ENCODE results near the gene TMEM242. TPM values are rescaled to one million over a fixed set of nuclear protein-coding genes. Genes with fewer than 3 reads are reported as not detected.

Gene TMEM242
- total and polyA plus RNA-seq, 2 of the 13 experiments (the other 11 are each of a cell fraction or from before 2014, with no cell fraction given) = 5.6 to 11.1 TPM

- BruUV-seq (replicated peaks) = no TSS peak
- ATAC-seq (peak; percentile 12; the same call in 2 of the 3 replicates), DNase-seq (ENCODE audit: low spot score) (no peak), FAIRE-seq (no peak)
- ChIA-PET POLR2A (no interaction called here), CTCF (ENCODE audit: low intra/inter-chr PET ratio, low total read pairs) (no interaction called here)
- Histone ChIP-seq H3K9ac (ENCODE audit: insufficient read depth, low read depth, low read length) (no peak overlapping the region), H3K36me3 (replicated peaks in 1 of 2; ENCODE audit: control insufficient read depth in 1 of 2, insufficient read depth in 2 of 2, low read length in 2 of 2) (no peaks in the 10 kb centered on the region), H3K9me3 (ENCODE audit: low read length) (no peaks in the 10 kb centered on the region), H3K4me3 (replicated peaks in 1 of 3; ENCODE audit: insufficient read depth in 1 of 3, low read depth in 2 of 3, low read length in 3 of 3) (no peak overlapping the region), H3K27me3 (ENCODE audit: control insufficient read depth in 1 of 2, insufficient read depth in 2 of 2, low read length in 2 of 2) (peaks cover 8 to 56% of the 10 kb centered on the region in 2 experiments; a peak in 4 of 5 replicates), H3K4me2 (ENCODE audit: low read depth, low read length) (no peak overlapping the region), H3K27ac (ENCODE audit: extremely low read length, insufficient read depth, low read length) (no peak overlapping the region), H4K20me1 (ENCODE audit: insufficient read depth, low read length) (no peaks in the 10 kb centered on the region), H3K4me1 (ENCODE audit: insufficient read depth, low read length) (peaks cover 16% of the 10 kb centered on the region), H3K79me2 (ENCODE audit: insufficient read depth, low read length) (no peaks in the 10 kb centered on the region), H2AFZ (ENCODE audit: low read length) (no peak overlapping the region)
- in situ Hi-C loops (cut with HindIII; ENCODE audit: extremely low pct_ligation_motif_present, low pct_unique_long_range_greater_than_20kb) (no loop called here), intact Hi-C loops (cut with micrococcal nuclease; ENCODE audit: unreplicated experiment) (no loop called here)
- 45% methylated on average over 15 of the region's 18 CpGs for WGBS (ENCODE audit: low lambda C conversion rate)
- no peak for TF ChIP-seq IRX3 (CRISPR knock-in tag; IDR thresholded peaks at IDR 0.05; ENCODE audit: borderline replicate concordance, low read depth)
- TF ChIP-seq, protein P1, sequence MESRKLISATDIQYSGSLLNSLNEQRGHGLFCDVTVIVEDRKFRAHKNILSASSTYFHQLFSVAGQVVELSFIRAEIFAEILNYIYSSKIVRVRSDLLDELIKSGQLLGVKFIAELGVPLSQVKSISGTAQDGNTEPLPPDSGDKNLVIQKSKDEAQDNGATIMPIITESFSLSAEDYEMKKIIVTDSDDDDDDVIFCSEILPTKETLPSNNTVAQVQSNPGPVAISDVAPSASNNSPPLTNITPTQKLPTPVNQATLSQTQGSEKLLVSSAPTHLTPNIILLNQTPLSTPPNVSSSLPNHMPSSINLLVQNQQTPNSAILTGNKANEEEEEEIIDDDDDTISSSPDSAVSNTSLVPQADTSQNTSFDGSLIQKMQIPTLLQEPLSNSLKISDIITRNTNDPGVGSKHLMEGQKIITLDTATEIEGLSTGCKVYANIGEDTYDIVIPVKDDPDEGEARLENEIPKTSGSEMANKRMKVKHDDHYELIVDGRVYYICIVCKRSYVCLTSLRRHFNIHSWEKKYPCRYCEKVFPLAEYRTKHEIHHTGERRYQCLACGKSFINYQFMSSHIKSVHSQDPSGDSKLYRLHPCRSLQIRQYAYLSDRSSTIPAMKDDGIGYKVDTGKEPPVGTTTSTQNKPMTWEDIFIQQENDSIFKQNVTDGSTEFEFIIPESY (CRISPR knock-in tag; IDR thresholded peaks at IDR 0.05) = peak; percentile 57; the same call in 1 of the 2 replicates
- TF ChIP-seq AGO1 (IDR thresholded peaks at IDR 0.05; ENCODE audit: low read depth, low read length, poor library complexity, severe bottlenecking) = peak; percentile 36
- TF ChIP-seq, protein P2, sequence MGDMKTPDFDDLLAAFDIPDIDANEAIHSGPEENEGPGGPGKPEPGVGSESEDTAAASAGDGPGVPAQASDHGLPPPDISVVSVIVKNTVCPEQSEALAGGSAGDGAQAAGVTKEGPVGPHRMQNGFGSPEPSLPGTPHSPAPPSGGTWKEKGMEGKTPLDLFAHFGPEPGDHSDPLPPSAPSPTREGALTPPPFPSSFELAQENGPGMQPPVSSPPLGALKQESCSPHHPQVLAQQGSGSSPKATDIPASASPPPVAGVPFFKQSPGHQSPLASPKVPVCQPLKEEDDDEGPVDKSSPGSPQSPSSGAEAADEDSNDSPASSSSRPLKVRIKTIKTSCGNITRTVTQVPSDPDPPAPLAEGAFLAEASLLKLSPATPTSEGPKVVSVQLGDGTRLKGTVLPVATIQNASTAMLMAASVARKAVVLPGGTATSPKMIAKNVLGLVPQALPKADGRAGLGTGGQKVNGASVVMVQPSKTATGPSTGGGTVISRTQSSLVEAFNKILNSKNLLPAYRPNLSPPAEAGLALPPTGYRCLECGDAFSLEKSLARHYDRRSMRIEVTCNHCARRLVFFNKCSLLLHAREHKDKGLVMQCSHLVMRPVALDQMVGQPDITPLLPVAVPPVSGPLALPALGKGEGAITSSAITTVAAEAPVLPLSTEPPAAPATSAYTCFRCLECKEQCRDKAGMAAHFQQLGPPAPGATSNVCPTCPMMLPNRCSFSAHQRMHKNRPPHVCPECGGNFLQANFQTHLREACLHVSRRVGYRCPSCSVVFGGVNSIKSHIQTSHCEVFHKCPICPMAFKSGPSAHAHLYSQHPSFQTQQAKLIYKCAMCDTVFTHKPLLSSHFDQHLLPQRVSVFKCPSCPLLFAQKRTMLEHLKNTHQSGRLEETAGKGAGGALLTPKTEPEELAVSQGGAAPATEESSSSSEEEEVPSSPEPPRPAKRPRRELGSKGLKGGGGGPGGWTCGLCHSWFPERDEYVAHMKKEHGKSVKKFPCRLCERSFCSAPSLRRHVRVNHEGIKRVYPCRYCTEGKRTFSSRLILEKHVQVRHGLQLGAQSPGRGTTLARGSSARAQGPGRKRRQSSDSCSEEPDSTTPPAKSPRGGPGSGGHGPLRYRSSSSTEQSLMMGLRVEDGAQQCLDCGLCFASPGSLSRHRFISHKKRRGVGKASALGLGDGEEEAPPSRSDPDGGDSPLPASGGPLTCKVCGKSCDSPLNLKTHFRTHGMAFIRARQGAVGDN (CRISPR knock-in tag; IDR thresholded peaks at IDR 0.05) = peak; percentile 25; the same call in 1 of the 2 replicates
Observed at GRCh38 chr6:157267109-157267611, 56.2 kb downstream of the TMEM242 start.
